ENCODE results near the gene PAPSS2. TPM values are rescaled to one million over a fixed set of nuclear protein-coding genes. Genes with fewer than 3 reads are reported as not detected.

Gene PAPSS2
- total RNA-seq, 1 experiment from 2014 or later = not detected

- in situ Hi-C loops (cut with HindIII; ENCODE audit: low sequenced_read_pairs) = no loop called here
- no peak for DNase-seq (ENCODE audit: low spot score)
Observed at GRCh38 chr10:87763086-87763861, 103.6 kb downstream of the PAPSS2 start.

- DNase-seq (ENCODE audit: low spot score) = no peak
- in situ Hi-C loops (cut with HindIII; ENCODE audit: low sequenced_read_pairs) = no loop called here
Observed at GRCh38 chr10:87764072-87764934, 104.6 kb downstream of the PAPSS2 start.

- in situ Hi-C loops (cut with HindIII; ENCODE audit: low sequenced_read_pairs) = no loop called here
- no peak for DNase-seq (ENCODE audit: low spot score)
Observed at GRCh38 chr10:87765666-87766376, 106.1 kb downstream of the PAPSS2 start.

- in situ Hi-C loops (cut with HindIII; ENCODE audit: low sequenced_read_pairs) = no loop called here
- DNase-seq (ENCODE audit: low spot score) = peak; percentile 17
Observed at GRCh38 chr10:87767253-87767652, 107.6 kb downstream of the PAPSS2 start.

- DNase-seq (ENCODE audit: low spot score) = peak; percentile 51
- in situ Hi-C loops (cut with HindIII; ENCODE audit: low sequenced_read_pairs) = no loop called here
Observed at GRCh38 chr10:87771871-87772500, 112.3 kb downstream of the PAPSS2 start.

GRCh38 chr10:87775766-87776165 is 116.1 kb downstream of the PAPSS2 start:
- in situ Hi-C loops (cut with HindIII; ENCODE audit: low sequenced_read_pairs) = no loop called here
- no peak for DNase-seq (ENCODE audit: low spot score)

- no peak for DNase-seq (ENCODE audit: low spot score)
- in situ Hi-C loops (cut with HindIII; ENCODE audit: low sequenced_read_pairs) = no loop called here
Observed at GRCh38 chr10:87776328-87776727, 116.7 kb downstream of the PAPSS2 start.

GRCh38 chr10:87781545-87781944 is 121.9 kb downstream of the PAPSS2 start:
- in situ Hi-C loops (cut with HindIII; ENCODE audit: low sequenced_read_pairs) = no loop called here
- no peak for DNase-seq (ENCODE audit: low spot score)

- in situ Hi-C loops (cut with HindIII; ENCODE audit: low sequenced_read_pairs) = no loop called here
- DNase-seq (ENCODE audit: low spot score) = no peak
Observed at GRCh38 chr10:87782721-87783120, 123.0 kb downstream of the PAPSS2 start.

- DNase-seq (ENCODE audit: low spot score) = no peak
- in situ Hi-C loops (cut with HindIII; ENCODE audit: low sequenced_read_pairs) = no loop called here
Observed at GRCh38 chr10:87786421-87786820, 126.7 kb downstream of the PAPSS2 start.

GRCh38 chr10:87790185-87790584 is 130.5 kb downstream of the PAPSS2 start:
- no peak for DNase-seq (ENCODE audit: low spot score)
- in situ Hi-C loops (cut with HindIII; ENCODE audit: low sequenced_read_pairs) = no loop called here

GRCh38 chr10:87794285-87794684 is 134.6 kb downstream of the PAPSS2 start:
- in situ Hi-C loops (cut with HindIII; ENCODE audit: low sequenced_read_pairs) = no loop called here
- DNase-seq (ENCODE audit: low spot score) = no peak

Other genes starting within 250 kb of the PAPSS2 start
- 27.0 and 42.8 TPM in 2 replicates for gene MINPP1, start 155.0 kb upstream of the PAPSS2 start, total RNA-seq (2014; rRNA removed; shearing (Covaris generic))
- gene ATAD1, start 158.3 kb downstream of the PAPSS2 start, total RNA-seq (2014; rRNA removed; shearing (Covaris generic)) = 25.2 and 37.9 TPM in 2 replicates
- gene KLLN, start 203.7 kb downstream of the PAPSS2 start, total RNA-seq (2014; rRNA removed; shearing (Covaris generic)) = 0.75 TPM in 1 of 2 replicates, not detected in the other
- 19.6 and 24.5 TPM in 2 replicates for gene PTEN, start 203.7 kb downstream of the PAPSS2 start, total RNA-seq (2014; rRNA removed; shearing (Covaris generic))

Measured in G401 (cell line).